Lower lobe of right lung (tissue), 2 donors: ENCODE results near the gene CDC37L1. TPM values are rescaled to one million over a fixed set of nuclear protein-coding genes. Genes with fewer than 3 reads are reported as not detected.
"Not testable (repeated sequence)": the region's sequence is repeated elsewhere in the genome, so short reads cannot be mapped to it uniquely, and the experiment has no call there.

Experiments
- ATAC-seq, 2 donors: fragments of 200-7000 bp; cut with Tn5 transposase; one replicate each; pipeline ENCODE4 v1.9.1; 2020 to 2022; ENCODE audit warnings: mild to moderate bottlenecking in 2 of 2, moderate library complexity in 2 of 2
- DNase-seq: peaks from one replicate; pipeline ENCODE4 v3.0.0-alpha.2; 2020
- H3K27ac ChIP-seq: fragments of 200-600 bp; one replicate; pipeline ENCODE4 v1.8.0; 2022
- H3K27me3 ChIP-seq: fragments of 200-600 bp; one replicate; pipeline ENCODE4 v1.8.0; 2022; ENCODE audit warnings: low read depth
- H3K36me3 ChIP-seq: fragments of 200-600 bp; one replicate; pipeline ENCODE4 v1.8.0; 2022; ENCODE audit warnings: mild to moderate bottlenecking
- H3K4me1 ChIP-seq: fragments of 200-600 bp; one replicate; pipeline ENCODE4 v1.8.0; 2022
- H3K4me3 ChIP-seq: fragments of 200-600 bp; one replicate; pipeline ENCODE4 v1.8.0; 2022; ENCODE audit warnings: mild to moderate bottlenecking
- H3K9me3 ChIP-seq: fragments of 200-600 bp; one replicate; pipeline ENCODE4 v1.8.0; 2022
- intact Hi-C: fragments of 100-400 bp; cut with DNase I; formaldehyde crosslinking; loops from one replicate; pipeline ENCODE4 v1.11.0; 2022
- total RNA-seq: library from RNA; stranded (reverse); fragmentation: NEBNext Ultra II Directional; extraction: Animal tissue kit (Norgen Biotek cat#: 25700); gene quantifications from one replicate; pipeline ENCODE4 v1.2.1, GENCODE V29; 2021
- TF ChIP-seq, protein P1 (sequence below): fragments of 200-600 bp; IDR thresholded peaks from one replicate; pipeline ENCODE4 v1.8.0; 2022; ENCODE audit warnings: antibody characterized with exemption, mild to moderate bottlenecking
- donor health status: DM: no; HTN: yes; CAD: no; lungs with severe emphysema.

The CDC37L1 gene
- total RNA-seq, 1 donor from 2014 or later, result 14.3 TPM

DNA sequence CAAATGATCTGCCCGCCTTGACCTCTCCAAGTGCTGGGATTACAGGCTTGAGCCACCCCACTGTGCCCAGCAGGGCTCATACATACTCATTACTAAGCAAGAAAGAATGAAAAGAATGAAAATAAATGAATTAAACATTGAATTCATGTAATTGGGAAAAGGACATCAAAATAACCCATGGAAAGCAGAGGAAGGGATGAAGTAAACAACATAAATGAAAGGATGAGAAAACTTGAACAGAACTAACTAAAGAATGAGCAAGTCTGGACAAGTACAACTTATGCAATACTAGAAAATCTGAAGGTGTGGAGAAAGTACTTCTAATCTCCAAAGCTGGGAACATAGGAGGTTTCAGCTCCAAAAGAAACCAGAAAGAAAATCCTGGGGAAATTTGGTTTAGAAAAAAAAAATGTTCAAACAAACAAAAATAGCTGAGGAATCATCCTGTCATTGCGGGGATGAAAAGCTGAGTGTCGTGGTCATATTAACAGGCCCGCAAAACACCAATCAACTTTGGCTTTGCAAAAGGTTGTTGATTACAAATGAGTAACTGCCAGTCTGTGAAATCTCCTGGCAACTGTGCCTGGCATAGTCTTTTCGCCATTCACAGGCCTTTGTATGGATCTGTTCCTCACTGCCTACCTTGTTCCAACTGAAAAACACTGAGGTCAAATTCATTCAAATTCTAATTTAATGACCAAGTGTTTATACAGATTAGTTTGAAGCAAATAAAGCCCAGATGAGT, 63.9 kb downstream of the CDC37L1 start:
- Histone ChIP-seq H3K27me3 (no peaks in the 10 kb centered on the region), H3K4me1 (peaks cover 19% of the 10 kb centered on the region), H3K36me3 (no peaks in the 10 kb centered on the region), H3K27ac (no peak overlapping the region), H3K9me3 (no peaks in the 10 kb centered on the region), H3K4me3 (no peak overlapping the region)
- no peak for DNase-seq
- TF ChIP-seq, protein P1, sequence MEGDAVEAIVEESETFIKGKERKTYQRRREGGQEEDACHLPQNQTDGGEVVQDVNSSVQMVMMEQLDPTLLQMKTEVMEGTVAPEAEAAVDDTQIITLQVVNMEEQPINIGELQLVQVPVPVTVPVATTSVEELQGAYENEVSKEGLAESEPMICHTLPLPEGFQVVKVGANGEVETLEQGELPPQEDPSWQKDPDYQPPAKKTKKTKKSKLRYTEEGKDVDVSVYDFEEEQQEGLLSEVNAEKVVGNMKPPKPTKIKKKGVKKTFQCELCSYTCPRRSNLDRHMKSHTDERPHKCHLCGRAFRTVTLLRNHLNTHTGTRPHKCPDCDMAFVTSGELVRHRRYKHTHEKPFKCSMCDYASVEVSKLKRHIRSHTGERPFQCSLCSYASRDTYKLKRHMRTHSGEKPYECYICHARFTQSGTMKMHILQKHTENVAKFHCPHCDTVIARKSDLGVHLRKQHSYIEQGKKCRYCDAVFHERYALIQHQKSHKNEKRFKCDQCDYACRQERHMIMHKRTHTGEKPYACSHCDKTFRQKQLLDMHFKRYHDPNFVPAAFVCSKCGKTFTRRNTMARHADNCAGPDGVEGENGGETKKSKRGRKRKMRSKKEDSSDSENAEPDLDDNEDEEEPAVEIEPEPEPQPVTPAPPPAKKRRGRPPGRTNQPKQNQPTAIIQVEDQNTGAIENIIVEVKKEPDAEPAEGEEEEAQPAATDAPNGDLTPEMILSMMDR, result no peak
- no peak for ATAC-seq
- intact Hi-C loops, result no loop called here

DNA sequence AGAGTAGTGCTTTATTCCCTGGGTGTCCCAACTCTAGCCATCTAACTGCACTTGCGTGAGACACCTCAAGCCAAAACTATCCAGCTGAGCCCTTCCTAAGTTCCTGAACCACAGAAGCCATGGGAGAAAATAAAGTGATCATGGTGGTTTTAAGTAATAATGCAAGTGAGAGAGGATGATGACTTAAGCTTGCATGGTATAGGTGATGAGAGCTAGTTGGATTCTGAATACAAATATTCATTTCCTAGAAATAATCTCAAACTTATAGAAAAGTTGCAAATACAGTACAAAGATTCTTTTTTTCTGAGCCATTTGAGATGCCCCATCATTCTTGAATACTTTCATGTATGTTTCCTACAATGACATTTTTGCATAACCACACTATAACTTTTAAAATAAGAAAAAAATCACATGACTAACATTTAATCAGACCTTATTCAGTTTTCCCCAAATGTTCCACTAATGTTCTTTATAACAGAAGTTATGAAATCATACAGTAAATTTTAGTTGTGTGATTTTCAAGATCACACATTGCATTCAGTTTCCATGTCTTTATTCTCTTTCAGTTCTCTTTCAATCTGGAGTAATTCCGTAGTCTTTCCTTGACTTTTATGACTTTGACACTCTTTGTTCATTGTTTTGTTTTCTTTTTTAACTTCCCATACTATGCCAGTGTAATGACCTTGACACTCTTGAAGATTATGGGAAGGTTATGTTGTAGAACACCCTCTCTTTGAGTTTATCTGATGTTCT, 67.1 kb downstream of the CDC37L1 start:
- DNase-seq, result no peak
- Histone ChIP-seq H3K27ac (no peak overlapping the region), H3K4me1 (peaks cover 5% of the 10 kb centered on the region), H3K9me3 (no peaks in the 10 kb centered on the region), H3K27me3 (no peaks in the 10 kb centered on the region), H3K36me3 (no peaks in the 10 kb centered on the region), H3K4me3 (no peak overlapping the region)
- TF ChIP-seq, protein P1, result no peak
- no peak for ATAC-seq
- intact Hi-C loops, result no loop called here

DNA sequence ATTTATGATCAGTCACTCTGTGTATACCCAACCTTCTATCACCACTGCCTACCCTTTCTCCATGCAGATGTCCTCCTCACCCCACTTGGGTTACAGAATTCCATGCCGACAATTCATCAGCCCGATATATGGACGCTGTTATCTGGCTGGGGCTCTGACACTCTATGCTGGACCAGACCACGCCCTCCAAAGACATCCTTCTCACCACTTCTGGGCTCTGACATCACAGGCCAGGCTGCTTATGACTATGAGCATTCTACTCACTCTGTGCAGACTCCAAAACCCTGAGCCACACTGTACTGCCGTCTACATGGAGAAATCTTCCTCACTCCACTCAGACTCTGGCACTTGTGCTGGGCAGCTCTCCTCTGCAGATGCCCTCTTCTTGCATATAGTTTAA, 69.2 kb downstream of the CDC37L1 start:
- Histone ChIP-seq H3K36me3 (no peaks in the 10 kb centered on the region), H3K4me3 (no peak overlapping the region), H3K4me1 (no peaks in the 10 kb centered on the region), H3K9me3 (no peaks in the 10 kb centered on the region), H3K27me3 (no peaks in the 10 kb centered on the region), H3K27ac (no peak overlapping the region)
- intact Hi-C loops, result no loop called here
- DNase-seq (no peak), ATAC-seq (no peak)
- TF ChIP-seq, protein P1, result no peak

DNA sequence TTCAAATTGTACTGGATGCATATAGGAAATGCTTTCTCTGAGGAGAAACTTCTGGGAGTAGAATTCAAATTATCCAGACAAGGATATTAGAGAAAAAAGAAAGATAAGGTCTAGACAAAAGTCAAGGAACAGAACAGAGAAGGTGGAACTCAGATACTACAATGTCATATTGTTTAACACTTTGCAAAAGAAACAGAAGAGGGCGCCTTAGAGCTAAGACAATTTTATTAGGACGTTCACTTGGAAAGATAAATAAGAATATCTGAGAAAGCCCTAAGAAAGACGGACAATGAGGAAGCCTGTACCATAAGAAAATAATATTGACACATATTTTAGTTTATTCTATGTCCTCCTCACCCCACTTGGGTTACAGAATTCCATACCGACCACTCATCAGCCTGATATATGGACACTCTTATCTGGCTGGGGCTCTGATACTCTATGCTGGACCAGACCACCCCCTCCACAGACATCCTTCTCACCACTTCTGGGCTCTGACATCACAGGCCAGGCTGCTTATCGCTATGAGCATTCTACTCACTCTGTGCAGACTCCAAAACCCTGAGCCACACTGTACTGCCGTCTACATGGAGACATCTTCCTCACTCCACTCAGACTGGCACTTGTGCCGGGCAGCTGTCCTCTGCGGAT, 70.8 kb downstream of the CDC37L1 start:
- Histone ChIP-seq H3K27ac (no peak overlapping the region), H3K4me3 (no peak overlapping the region), H3K9me3 (no peaks in the 10 kb centered on the region), H3K4me1 (no peaks in the 10 kb centered on the region), H3K36me3 (no peaks in the 10 kb centered on the region), H3K27me3 (no peaks in the 10 kb centered on the region)
- intact Hi-C loops, result no loop called here
- no peak for DNase-seq
- peak; percentile 51 to 75 for ATAC-seq
- TF ChIP-seq, protein P1, result peak; percentile 61

DNA sequence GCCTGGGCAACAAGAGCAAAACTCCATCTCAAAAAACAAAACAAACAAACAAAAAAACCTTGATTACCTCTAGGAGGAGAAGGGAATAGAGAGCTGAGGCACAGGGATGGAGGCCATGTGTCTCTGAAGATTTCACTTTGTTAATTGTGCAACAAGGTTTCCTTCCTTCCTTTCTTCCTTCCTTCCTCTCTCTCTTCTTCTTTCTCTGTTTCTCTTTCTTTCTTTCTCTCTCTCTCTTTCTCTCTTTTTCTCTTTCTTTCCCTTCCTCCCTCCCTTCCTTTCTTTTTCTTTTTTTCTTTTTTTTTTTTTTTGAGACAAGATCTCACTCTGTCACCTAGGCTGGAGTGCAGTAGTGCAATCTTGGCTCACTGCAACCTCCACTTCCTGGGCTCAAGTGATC, 75.2 kb downstream of the CDC37L1 start:
- H3K4me1 ChIP-seq, intact Hi-C loops, H3K36me3 ChIP-seq, ATAC-seq, H3K27ac ChIP-seq, DNase-seq, H3K27me3 ChIP-seq, H3K9me3 ChIP-seq, H3K4me3 ChIP-seq: not testable (repeated sequence)
